22Rv1 (cell line): ENCODE data around the gene PIP4P1.

Experiments
- CTCF ChIP-seq: fragments of 450-650 bp; IDR thresholded peaks from 2 replicates; pipeline ENCODE4 v1.5.1; 2017; ENCODE audit warnings: mild to moderate bottlenecking
- ZFX ChIP-seq: fragments of 450-650 bp; IDR thresholded peaks from 2 replicates; pipeline ENCODE4 v1.6.1; 2017; ENCODE audit warnings: antibody characterized with exemption, borderline replicate concordance

GRCh38 chr14:20468764-20469241, 7.6 kb upstream of the PIP4P1 start:
- TF ChIP-seq CTCF (no peak), ZFX (no peak)
